ENCODE results near the gene CCL2.
A peak's percentile ranks its signal among the peaks of the same experiment; 100 is the strongest.
"Not testable (repeated sequence)": the region's sequence is repeated elsewhere in the genome, so short reads cannot be mapped to it uniquely, and the experiment has no call there.

Gene CCL2

GRCh38 chr17:34254651-34255380, at the start of gene CCL2:
Gene CCL2, plus strand, starts transcription at chr17:34255285. Its CDS starts 65 bp downstream, at chr17:34255350.
- DNase-seq (ENCODE audit: low spot score), result peak; percentile 74

GRCh38 chr17:34205401-34205800, 49.7 kb upstream of the CCL2 start:
- DNase-seq (ENCODE audit: low spot score), result no peak

DNA sequence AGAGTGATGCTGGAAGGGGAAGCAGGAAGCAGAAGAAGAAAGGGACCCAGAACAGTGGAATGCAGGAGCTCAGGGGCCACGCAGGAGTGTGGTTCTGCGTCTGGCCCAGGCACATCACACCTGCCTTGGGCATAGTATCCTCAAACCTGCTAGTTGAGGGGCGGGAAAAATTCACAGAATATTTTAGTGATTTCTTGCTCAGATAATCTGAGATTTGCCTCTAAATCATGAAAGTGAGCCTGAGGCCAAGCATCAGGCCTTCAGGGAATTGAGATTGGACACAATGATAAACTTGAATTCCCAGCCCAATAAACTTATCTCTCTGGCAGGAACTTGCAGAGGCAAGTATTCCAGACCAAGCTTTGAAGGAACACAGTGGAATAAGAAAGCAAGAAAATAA, 48.5 kb upstream of the CCL2 start:
- DNase-seq (ENCODE audit: low spot score), result no peak

DNA sequence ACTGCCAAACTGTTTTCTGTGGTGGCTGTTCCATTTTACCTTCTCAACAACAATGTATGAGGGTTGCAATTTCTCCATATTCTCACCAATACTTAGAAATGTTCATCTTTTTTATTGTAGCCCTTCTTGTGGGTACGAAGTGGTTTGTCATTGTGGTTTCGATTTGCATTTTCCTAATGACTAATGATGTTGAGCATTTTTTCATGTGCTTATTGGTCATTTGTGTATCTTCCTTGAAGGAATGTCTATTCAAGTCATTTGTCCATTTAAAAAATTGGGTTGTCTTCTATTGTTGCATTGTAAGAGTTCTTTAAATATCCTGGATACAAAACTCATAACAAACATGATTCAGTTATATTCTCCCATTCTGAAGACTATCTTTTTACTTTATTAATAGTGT, 47.5 kb upstream of the CCL2 start:
- no peak for DNase-seq (ENCODE audit: low spot score)

GRCh38 chr17:34218748-34219147, 36.3 kb upstream of the CCL2 start:
- no peak for DNase-seq (ENCODE audit: low spot score)

DNA sequence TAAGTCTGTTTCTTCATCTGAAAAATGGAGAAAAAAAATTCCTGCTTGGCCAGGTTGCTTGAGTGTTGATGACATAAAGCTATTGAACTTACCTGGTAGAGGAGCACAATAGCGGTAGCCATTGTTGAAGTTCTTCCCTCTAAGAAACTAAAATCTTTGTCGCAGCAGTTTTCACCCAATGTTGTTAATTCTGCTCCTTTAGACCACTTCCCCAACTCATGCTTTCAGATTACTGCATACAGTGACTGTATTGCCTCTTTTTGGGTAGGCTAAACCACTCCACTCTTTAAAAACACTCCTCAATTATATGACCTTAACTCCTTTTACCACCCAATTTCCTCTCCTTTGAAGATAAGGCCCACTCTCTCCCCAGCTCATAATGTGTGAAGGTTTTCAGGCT, 35.7 kb upstream of the CCL2 start:
- no peak for DNase-seq (ENCODE audit: low spot score)

- no peak for DNase-seq (ENCODE audit: low spot score)
Observed at GRCh38 chr17:34220045-34220751, 34.9 kb upstream of the CCL2 start.

DNA sequence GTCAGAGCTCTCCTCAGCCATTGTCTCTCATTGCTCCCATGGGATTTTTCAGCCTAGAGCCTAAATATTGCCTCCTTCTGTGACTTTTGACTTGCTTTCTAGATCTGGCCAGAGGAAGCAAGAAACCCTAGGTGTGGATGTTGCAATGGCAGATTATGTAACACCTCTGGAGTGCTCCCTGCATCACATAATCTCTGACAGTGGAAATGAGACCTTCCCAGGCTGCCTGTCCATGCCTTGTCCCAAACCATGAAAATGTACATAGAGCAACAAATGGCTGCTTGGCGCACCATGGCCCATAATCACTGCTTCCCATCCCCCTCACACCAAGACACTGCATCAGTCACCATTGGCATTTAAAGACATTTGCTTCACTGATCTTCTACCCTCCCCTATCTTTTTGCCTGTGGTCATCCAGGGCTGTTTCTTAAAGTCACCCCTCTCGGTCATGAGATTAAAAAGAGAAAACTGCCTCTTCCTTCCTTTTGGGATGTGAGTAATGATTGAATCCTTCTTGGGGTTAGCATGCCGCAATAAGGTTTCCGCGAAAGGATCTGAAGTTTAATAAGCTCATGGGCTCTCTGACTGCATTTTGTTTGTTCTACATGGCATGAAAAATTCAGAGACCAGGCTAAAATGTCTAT, 34.2 kb upstream of the CCL2 start:
- no peak for DNase-seq (ENCODE audit: low spot score)

DNA sequence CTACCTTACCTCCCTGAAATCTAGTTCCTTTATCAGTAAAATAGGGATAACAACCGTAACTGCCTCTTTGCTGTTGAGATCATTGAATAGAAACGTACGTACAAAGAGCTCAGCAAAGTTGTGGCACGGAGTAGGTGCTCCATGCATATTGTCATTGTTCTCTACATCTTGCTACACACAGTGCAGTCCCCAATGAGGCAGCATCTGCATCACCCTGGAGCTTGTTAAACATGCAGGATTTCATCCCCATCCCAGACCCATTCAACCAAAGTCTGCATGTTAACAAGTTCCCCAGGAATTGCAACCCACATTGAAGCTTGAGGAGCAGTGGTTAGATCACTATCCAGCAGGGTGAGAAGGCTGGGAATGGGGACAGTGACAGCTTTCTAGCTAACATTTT, 33.7 kb upstream of the CCL2 start:
- DNase-seq (ENCODE audit: low spot score), result no peak

DNA sequence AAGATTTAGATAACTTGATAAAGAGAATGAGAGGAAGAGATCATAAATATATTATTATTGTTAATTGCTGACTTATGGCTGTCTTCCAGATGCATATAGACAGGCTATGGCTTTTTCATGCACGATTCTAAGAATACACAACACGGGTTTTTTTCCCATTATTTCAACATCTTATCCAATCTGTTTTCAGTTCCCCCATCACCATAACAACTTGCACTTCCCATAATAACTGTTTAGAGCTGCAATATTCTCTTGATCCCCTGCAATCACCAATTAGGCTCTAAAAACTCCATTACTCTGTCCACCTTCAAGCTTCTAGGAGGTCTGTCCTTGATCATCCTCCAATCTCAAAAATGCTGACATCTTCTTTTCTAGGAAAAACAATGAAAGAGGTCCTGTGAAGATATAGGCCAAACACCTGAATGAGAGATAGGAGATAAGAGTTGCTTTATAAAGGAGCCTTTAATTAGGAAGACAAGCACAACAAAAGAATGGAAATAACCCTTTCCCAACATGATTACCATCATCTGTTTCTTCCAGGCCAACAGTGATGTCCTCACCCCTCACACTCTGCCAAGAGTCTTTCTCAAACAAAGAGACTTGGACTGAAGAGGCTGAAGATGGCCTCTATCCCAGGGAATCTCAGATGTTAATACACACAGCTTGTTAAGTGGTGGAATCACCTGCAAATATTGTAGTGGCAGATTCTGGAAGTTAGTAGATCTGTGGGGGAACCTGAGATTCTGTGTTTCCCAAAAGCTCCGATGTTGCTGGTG, 32.2 kb upstream of the CCL2 start:
- no peak for DNase-seq (ENCODE audit: low spot score)

- no peak for DNase-seq (ENCODE audit: low spot score)
Observed at GRCh38 chr17:34225046-34225445, 30.0 kb upstream of the CCL2 start.

DNA sequence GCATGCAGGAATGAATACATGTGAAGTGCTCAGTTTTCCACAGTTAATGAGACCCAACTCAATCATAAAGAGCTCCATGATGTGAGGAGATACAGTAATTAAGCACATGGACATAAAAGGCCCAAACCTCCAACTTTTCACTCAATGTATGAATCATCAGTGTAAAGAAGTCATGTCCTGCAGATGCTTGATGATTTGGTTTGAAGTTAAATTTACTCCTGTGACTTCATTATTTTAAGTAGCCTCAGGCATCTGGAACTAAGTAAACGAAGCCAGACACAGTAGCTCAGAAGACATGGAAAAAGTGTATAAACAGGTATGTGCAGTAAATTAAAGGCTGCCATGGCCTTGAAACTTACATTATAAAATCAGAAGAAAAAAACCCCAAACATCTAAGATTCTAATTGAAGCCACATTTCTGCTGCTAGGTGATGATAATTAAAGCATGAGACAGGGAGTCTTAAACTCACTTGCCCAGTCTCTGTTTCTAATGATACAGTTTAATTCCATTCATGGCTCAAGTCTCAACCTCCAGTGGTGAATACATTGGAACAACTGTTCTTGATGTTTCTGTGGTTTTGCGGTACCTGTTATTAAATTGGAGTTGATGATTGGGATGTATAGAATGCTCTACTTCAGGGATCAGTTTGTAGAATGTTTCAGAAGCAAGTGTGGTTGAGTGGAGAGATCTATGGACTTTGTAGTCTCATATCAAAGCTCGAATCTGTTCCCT, 28.9 kb upstream of the CCL2 start:
- DNase-seq (ENCODE audit: low spot score), result no peak

- DNase-seq (ENCODE audit: low spot score), result no peak
Observed at GRCh38 chr17:34226744-34227034, 28.4 kb upstream of the CCL2 start.

- DNase-seq (ENCODE audit: low spot score), result not testable (repeated sequence)
Observed at GRCh38 chr17:34227293-34227692, 27.8 kb upstream of the CCL2 start.

- no peak for DNase-seq (ENCODE audit: low spot score)
Observed at GRCh38 chr17:34227707-34228106, 27.4 kb upstream of the CCL2 start.

DNA sequence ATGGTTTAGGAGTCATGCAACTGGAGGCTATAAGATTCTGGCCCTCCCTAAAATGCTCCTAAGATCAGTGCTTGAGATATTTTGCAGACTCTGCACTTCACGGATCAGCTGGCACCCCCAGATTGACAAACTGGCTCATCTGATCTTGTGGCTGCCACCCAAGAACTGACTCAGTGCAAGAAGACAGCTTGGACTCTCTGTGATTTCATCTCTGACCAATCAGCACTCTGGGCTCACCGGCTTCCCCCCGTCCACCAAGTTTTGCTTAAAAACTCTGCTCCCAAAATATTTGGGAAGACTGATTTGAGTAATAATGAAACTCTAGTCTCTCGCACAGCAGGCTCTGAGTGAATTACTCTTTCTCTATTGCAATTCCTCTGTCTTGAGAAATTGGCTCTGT, 26.3 kb upstream of the CCL2 start:
- no peak for DNase-seq (ENCODE audit: low spot score)

- no peak for DNase-seq (ENCODE audit: low spot score)
Observed at GRCh38 chr17:34230342-34230741, 24.7 kb upstream of the CCL2 start.

DNA sequence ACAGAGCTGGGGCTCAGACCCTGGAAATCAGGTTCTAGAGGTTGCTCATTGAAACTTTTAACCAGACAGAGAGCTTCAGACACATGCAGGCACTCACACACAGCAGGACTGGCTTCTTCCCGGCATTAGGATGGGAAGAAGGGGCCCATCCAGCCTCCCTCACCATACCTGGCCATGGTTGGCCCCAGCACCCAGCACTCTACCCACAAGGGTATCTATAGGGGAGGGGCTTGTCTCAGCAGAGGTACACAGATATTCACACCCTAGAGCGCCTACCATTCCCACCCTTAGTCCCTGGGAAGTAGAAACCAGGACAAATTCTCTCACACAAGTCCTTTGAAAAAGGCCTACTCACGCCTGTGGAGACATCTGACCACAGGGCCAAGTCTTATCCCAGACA, 20.5 kb upstream of the CCL2 start:
- DNase-seq (ENCODE audit: low spot score), result no peak

DNA sequence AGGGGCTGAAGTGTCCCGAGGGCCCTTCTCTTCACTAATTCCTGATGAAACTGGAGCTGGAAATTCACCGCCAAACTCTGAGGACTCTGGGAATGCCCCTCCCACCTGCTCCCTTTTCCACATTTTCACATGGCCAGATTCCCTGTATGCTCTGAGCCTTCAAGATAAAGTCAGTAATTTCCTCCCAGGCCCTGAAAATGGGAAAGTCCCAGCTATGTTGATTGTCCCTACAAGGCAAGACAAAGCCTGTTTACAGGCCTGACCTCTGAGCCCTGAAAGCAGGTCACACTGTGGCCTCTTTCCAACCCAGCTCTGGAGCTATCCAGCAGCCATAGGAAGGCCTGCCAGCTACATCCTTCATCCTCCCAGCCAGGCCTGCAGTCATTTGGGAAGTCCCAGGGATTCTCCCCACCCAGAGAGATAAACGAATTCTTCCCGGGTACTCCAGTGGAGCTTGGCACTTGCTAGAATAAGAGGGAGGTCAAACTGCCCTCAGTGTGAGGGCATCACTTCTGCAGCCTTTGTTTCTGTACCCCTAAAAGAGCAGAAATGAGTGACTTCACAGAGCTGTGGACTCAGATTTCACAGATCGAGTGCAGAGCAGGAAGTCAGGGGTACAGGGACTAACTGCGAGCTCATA, 19.6 kb upstream of the CCL2 start:
- DNase-seq (ENCODE audit: low spot score), result no peak

DNA sequence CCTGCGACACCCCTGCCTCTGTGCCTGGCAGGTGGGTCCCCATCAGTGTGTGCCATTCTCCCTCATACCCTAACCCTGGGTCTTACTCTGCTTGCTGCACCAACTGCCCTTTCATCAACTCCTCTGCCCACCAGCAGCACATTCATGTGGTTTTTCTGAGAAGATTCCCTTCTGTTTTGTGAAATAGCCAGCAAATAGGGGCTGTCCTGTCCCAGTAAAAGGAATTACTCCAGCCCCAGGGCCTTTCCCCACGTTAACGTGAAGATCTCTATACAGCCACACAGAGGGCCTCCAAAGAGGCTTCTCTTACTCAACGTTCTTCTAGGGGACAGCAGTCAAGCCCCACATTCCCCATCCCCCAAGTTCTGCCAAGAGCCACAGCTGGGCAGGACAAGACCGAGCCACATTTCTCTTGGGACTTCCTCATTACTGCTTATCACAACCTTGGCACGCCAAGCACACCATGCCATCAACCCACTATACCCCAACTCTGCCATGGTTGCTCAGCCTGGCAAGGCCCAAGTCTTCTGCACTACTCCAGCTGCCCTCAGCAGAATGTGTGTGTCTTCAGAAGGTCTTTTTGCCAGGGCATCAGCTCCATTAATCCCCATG, 18.7 kb upstream of the CCL2 start:
- DNase-seq (ENCODE audit: low spot score), result no peak

DNA sequence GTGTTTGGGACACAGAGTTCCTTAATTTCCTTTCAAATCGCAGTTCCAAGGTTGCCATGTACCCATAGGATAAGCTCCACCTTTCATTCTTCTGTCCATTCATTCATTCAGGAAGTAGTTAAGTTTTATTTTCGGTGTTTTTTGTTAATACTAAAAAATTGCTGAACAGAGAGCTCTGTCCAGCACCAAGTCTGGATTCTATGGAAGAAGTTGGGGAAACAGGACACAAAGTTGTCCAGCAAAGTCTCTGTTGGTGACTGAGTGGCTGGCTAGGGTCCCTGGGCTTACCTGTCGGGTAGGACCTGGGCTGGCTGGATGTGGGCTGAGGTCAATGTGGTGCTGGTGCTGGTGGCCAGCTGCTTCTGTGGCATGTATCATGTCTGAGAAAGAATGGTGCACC, 17.6 kb upstream of the CCL2 start:
- DNase-seq (ENCODE audit: low spot score), result no peak
